Neural cell (in vitro differentiated cells): Measurements from ENCODE around the gene CCDC73. TPM values are rescaled to one million over a fixed set of nuclear protein-coding genes. Genes with fewer than 3 reads are reported as not detected.
"Not testable (repeated sequence)": the region's sequence is repeated elsewhere in the genome, so short reads cannot be mapped to it uniquely, and the experiment has no call there.

ENCODE experiments used
- H2AFZ ChIP-seq: fragments of 200-600, 300-800 bp; sonication (generic), shearing (Covaris generic); 2 replicates; pipeline ENCODE4 v1.6.0; 2014; ENCODE audit warnings: low read depth, mild to moderate bottlenecking, antibody characterized with exemption, low read length, moderate library complexity
- H3F3A ChIP-seq: fragments of 200-600 bp; shearing (Covaris generic); 2 replicates; pipeline ENCODE4 v1.6.1; 2016; ENCODE audit warnings: mild to moderate bottlenecking, moderate library complexity, mixed read lengths, antibody characterized with exemption, low read length; ENCODE audit not compliant: insufficient read depth, poor library complexity, severe bottlenecking
- H3K27ac ChIP-seq: fragments of 200-600, 300-800 bp; sonication (generic), shearing (Covaris generic); 2 replicates; pipeline ENCODE4 v1.5.1; 2014; ENCODE audit warnings: mild to moderate bottlenecking, low read length, moderate library complexity
- H3K27me3 ChIP-seq: fragments of 300-800, 200-600 bp; sonication (generic), shearing (Covaris generic); 2 replicates; pipeline ENCODE4 v1.6.0; 2014; ENCODE audit warnings: mild to moderate bottlenecking, low read depth, low read length, moderate library complexity; ENCODE audit not compliant: insufficient read depth
- H3K36me3 ChIP-seq: fragments of 300-800, 200-600 bp; sonication (generic), shearing (Covaris generic); 2 replicates; pipeline ENCODE4 v1.5.1; 2014; ENCODE audit warnings: mild to moderate bottlenecking, antibody characterized with exemption, low read length, moderate library complexity; ENCODE audit not compliant: insufficient read depth
- H3K4me2 ChIP-seq: fragments of 300-800, 200-600 bp; sonication (generic), shearing (Covaris generic); 2 replicates; pipeline ENCODE4 v1.6.0; 2014; ENCODE audit warnings: mild to moderate bottlenecking, low read length
- H3K4me3 ChIP-seq: fragments of 300-800, 200-600 bp; sonication (generic), shearing (Covaris generic); 2 replicates; pipeline ENCODE4 v1.5.1; 2014; ENCODE audit warnings: mild to moderate bottlenecking, low read length, moderate library complexity
- H3K79me2 ChIP-seq: fragments of 200-600 bp; shearing (Covaris generic); replicated peaks from 2 replicates; pipeline ENCODE4 v1.6.0; 2014; ENCODE audit warnings: mild to moderate bottlenecking, low read length, moderate library complexity; ENCODE audit not compliant: insufficient read depth
- H3K9ac ChIP-seq: fragments of 300-800, 200-600 bp; sonication (generic), shearing (Covaris generic); 2 replicates; pipeline ENCODE4 v1.6.1; 2016; ENCODE audit warnings: mild to moderate bottlenecking, low read length, mixed read lengths
- H3K9me2 ChIP-seq: fragments of 200-600 bp; shearing (Covaris generic); 2 replicates; pipeline ENCODE4 v1.6.1; 2016; ENCODE audit warnings: mild to moderate bottlenecking, low read length, mixed read lengths; ENCODE audit not compliant: insufficient read depth
- H3K9me3 ChIP-seq: fragments of 200-600, 300-800 bp; sonication (generic), shearing (Covaris generic); 2 replicates; pipeline ENCODE4 v1.6.1; 2016; ENCODE audit warnings: mild to moderate bottlenecking, mixed run types, low read length, moderate library complexity, mixed read lengths
- H4K20me1 ChIP-seq: fragments of 200-600 bp; shearing (Covaris generic); 2 replicates; pipeline ENCODE4 v1.6.1; 2016; ENCODE audit warnings: mild to moderate bottlenecking, mixed run types; ENCODE audit not compliant: insufficient read depth
- EP300 ChIP-seq: fragments of 450-650 bp; conservative IDR thresholded peaks from 2 replicates; pipeline ENCODE4 v1.6.1; 2014; ENCODE audit warnings: antibody characterized with exemption, mild to moderate bottlenecking, moderate library complexity; ENCODE audit not compliant: poor library complexity, severe bottlenecking
- EZH2 ChIP-seq: fragments of 200-600, 300-800 bp; shearing (Covaris generic), sonication (generic); IDR thresholded peaks from 2 replicates; pipeline ENCODE4 v1.6.1; 2014; ENCODE audit warnings: antibody characterized with exemption, low read length, borderline replicate concordance, mild to moderate bottlenecking; ENCODE audit not compliant: insufficient read depth, poor library complexity, severe bottlenecking
- MXI1 ChIP-seq: fragments of 450-650 bp; conservative IDR thresholded peaks from 2 replicates; pipeline ENCODE4 v1.6.1; 2014; ENCODE audit warnings: antibody characterized with exemption, mild to moderate bottlenecking; ENCODE audit not compliant: poor library complexity, severe bottlenecking
- POLR2AphosphoS5 ChIP-seq: IDR thresholded peaks from 2 replicates; pipeline ENCODE4 v1.6.1; 2012
- RAD21 ChIP-seq: fragments of 450-650 bp; conservative IDR thresholded peaks from 2 replicates; pipeline ENCODE4 v1.6.1; 2014; ENCODE audit warnings: antibody characterized with exemption, mild to moderate bottlenecking, moderate library complexity
- SMC3 ChIP-seq: fragments of 450-650 bp; conservative IDR thresholded peaks from 2 replicates; pipeline ENCODE4 v1.6.1; 2014; ENCODE audit warnings: antibody characterized with exemption, mild to moderate bottlenecking, moderate library complexity; ENCODE audit not compliant: poor library complexity
- TAF1 ChIP-seq: IDR thresholded peaks from 2 replicates; pipeline ENCODE4 v1.6.1; 2012; ENCODE audit warnings: low read depth
- polyA plus RNA-seq: library from polyadenylated mRNA; depleted of rRNA; stranded (reverse); fragments of >200 nt; gene quantifications from 2 replicates; pipeline ENCODE4 v1.2.3, GENCODE V29; 2014
- TF ChIP-seq, protein P1 (sequence below): fragments of 450-650 bp; IDR thresholded peaks from 2 replicates; pipeline ENCODE4 v1.5.1; 2014; ENCODE audit warnings: antibody characterized with exemption, mild to moderate bottlenecking, moderate library complexity; ENCODE audit not compliant: poor library complexity, severe bottlenecking
- TF ChIP-seq, protein P2 (sequence below): IDR thresholded peaks from 2 replicates; pipeline ENCODE4 v1.6.1; 2012; ENCODE audit warnings: borderline replicate concordance

CCDC73 gene
- polyA plus RNA-seq, 1 donor from 2014 or later = 0.07 TPM

DNA sequence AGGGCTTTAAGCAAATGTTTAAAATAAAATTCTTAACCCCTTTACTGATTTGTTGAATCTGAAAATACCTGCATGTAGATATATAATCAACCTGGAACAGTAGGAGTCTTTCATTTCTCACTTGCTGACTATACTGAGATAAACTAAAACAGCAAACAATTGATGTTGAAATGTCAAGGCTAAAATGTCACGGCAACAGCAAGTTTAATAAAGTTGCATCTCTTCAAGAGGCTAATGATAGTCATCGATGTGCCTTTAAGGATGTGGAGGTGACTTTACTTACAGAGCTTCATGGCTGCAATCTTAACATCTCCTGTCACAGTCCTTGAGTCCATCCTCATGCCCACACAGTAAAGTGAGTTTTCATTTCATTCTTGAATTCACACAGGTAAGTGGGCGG is 31.7 kb upstream of the CCDC73 start:
- no peak overlapping the region for H3K27ac ChIP-seq
- no peaks in the 10 kb centered on the region for H3K9me2 ChIP-seq
- H2AFZ ChIP-seq = no peak overlapping the region
- no peaks in the 10 kb centered on the region for H3K79me2 ChIP-seq
- H4K20me1 ChIP-seq = no peaks in the 10 kb centered on the region
- H3K4me3 ChIP-seq = no peak overlapping the region
- H3K9me3 ChIP-seq = no peaks in the 10 kb centered on the region
- no peak overlapping the region for H3K9ac ChIP-seq
- H3K36me3 ChIP-seq = no peaks in the 10 kb centered on the region
- TF ChIP-seq EZH2 (no peak), TAF1 (no peak), MXI1 (no peak), SMC3 (no peak), EP300 (no peak), RAD21 (no peak), POLR2AphosphoS5 (no peak)
- TF ChIP-seq, protein P1, sequence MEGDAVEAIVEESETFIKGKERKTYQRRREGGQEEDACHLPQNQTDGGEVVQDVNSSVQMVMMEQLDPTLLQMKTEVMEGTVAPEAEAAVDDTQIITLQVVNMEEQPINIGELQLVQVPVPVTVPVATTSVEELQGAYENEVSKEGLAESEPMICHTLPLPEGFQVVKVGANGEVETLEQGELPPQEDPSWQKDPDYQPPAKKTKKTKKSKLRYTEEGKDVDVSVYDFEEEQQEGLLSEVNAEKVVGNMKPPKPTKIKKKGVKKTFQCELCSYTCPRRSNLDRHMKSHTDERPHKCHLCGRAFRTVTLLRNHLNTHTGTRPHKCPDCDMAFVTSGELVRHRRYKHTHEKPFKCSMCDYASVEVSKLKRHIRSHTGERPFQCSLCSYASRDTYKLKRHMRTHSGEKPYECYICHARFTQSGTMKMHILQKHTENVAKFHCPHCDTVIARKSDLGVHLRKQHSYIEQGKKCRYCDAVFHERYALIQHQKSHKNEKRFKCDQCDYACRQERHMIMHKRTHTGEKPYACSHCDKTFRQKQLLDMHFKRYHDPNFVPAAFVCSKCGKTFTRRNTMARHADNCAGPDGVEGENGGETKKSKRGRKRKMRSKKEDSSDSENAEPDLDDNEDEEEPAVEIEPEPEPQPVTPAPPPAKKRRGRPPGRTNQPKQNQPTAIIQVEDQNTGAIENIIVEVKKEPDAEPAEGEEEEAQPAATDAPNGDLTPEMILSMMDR = no peak
- TF ChIP-seq, protein P2, sequence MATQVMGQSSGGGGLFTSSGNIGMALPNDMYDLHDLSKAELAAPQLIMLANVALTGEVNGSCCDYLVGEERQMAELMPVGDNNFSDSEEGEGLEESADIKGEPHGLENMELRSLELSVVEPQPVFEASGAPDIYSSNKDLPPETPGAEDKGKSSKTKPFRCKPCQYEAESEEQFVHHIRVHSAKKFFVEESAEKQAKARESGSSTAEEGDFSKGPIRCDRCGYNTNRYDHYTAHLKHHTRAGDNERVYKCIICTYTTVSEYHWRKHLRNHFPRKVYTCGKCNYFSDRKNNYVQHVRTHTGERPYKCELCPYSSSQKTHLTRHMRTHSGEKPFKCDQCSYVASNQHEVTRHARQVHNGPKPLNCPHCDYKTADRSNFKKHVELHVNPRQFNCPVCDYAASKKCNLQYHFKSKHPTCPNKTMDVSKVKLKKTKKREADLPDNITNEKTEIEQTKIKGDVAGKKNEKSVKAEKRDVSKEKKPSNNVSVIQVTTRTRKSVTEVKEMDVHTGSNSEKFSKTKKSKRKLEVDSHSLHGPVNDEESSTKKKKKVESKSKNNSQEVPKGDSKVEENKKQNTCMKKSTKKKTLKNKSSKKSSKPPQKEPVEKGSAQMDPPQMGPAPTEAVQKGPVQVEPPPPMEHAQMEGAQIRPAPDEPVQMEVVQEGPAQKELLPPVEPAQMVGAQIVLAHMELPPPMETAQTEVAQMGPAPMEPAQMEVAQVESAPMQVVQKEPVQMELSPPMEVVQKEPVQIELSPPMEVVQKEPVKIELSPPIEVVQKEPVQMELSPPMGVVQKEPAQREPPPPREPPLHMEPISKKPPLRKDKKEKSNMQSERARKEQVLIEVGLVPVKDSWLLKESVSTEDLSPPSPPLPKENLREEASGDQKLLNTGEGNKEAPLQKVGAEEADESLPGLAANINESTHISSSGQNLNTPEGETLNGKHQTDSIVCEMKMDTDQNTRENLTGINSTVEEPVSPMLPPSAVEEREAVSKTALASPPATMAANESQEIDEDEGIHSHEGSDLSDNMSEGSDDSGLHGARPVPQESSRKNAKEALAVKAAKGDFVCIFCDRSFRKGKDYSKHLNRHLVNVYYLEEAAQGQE = no peak
- no peak overlapping the region for H3K4me2 ChIP-seq
- peaks cover 34% of the 10 kb centered on the region for H3K27me3 ChIP-seq
- no peaks in the 10 kb centered on the region for H3F3A ChIP-seq

- H3K4me3 ChIP-seq, H2AFZ ChIP-seq, H3K4me2 ChIP-seq: not testable (repeated sequence)
These were observed 29.2 kb upstream of the CCDC73 start for GRCh38 chr11:32823617-32824016.

GRCh38 chr11:32821917-32822560 is 27.6 kb upstream of the CCDC73 start:
- no peaks in the 10 kb centered on the region for H3K36me3 ChIP-seq
- H2AFZ ChIP-seq = no peak overlapping the region
- H3K4me2 ChIP-seq = no peak overlapping the region
- no peaks in the 10 kb centered on the region for H3K9me3 ChIP-seq
- no peak for TF ChIP-seq SMC3
- no peak for TF ChIP-seq RAD21
- TF ChIP-seq EZH2 = no peak
- TF ChIP-seq, protein P1 = no peak
- TF ChIP-seq, protein P2 = no peak
- TF ChIP-seq EP300 = no peak
- no peak for TF ChIP-seq POLR2AphosphoS5
- no peak for TF ChIP-seq TAF1
- TF ChIP-seq MXI1 = no peak
- no peaks in the 10 kb centered on the region for H4K20me1 ChIP-seq
- H3K27me3 ChIP-seq = no peaks in the 10 kb centered on the region
- no peak overlapping the region for H3K9ac ChIP-seq
- no peak overlapping the region for H3K4me3 ChIP-seq
- H3K27ac ChIP-seq = no peak overlapping the region
- H3K79me2 ChIP-seq = no peaks in the 10 kb centered on the region
- H3F3A ChIP-seq = no peaks in the 10 kb centered on the region
- H3K9me2 ChIP-seq = no peaks in the 10 kb centered on the region

More at GRCh38 chr11:32823617-32824016, 29.2 kb upstream of the CCDC73 start:
- H4K20me1 ChIP-seq, H3K27me3 ChIP-seq, H3F3A ChIP-seq, H3K79me2 ChIP-seq, H3K9me3 ChIP-seq, H3K27ac ChIP-seq, H3K36me3 ChIP-seq, H3K9ac ChIP-seq, H3K9me2 ChIP-seq: not testable (repeated sequence)
